SJCRH30 (cell line): Measurements from ENCODE around the gene TMEM25. TPM values are rescaled to one million over a fixed set of nuclear protein-coding genes. Genes with fewer than 3 reads are reported as not detected.

Experiments used
- DNase-seq, 2 experiments: peaks; one replicate each; pipeline ENCODE4 v3.0.0-alpha.2; 2015 to 2020
- H3K27ac ChIP-seq: fragments of 250-450 bp; sonication (Bioruptor Pico); 2 replicates; pipeline ENCODE4 v1.5.1; 2020; ENCODE audit warnings: mild to moderate bottlenecking, moderate library complexity
- H3K27me3 ChIP-seq: fragments of 250-450 bp; sonication (Bioruptor Pico); 2 replicates; pipeline ENCODE4 v1.5.1; 2020; ENCODE audit warnings: mild to moderate bottlenecking, moderate library complexity
- H3K36me3 ChIP-seq: fragments of 250-450 bp; sonication (Bioruptor Pico); 2 replicates; pipeline ENCODE4 v1.5.1; 2020; ENCODE audit warnings: mild to moderate bottlenecking, moderate library complexity
- H3K4me1 ChIP-seq: fragments of 250-450 bp; sonication (Bioruptor Pico); 2 replicates; pipeline ENCODE4 v1.5.1; 2020; ENCODE audit warnings: mild to moderate bottlenecking, moderate library complexity
- H3K4me3 ChIP-seq: fragments of 250-450 bp; sonication (Bioruptor Pico); 2 replicates; pipeline ENCODE4 v1.5.1; 2020; ENCODE audit warnings: mild to moderate bottlenecking, moderate library complexity
- H3K9me3 ChIP-seq: fragments of 250-450 bp; sonication (Bioruptor Pico); replicated peaks from 2 replicates; pipeline ENCODE4 v1.5.1; 2020; ENCODE audit warnings: mild to moderate bottlenecking, moderate library complexity
- total RNA-seq: library from RNA; depleted of rRNA; stranded (reverse); fragments of >200 nt; shearing (Covaris generic); gene quantifications from 2 replicates; pipeline ENCODE4 v1.2.3, GENCODE V29; 2014

TMEM25 gene
- total RNA-seq, 1 experiment from 2014 or later, result 8.5 TPM

GRCh38 chr11:118524757-118525470 lies 6.1 kb upstream of the TMEM25 start:
- H3K27ac ChIP-seq, result peak overlapping the region; percentile 49
- DNase-seq, result peak; percentile 71 to 79
- H3K4me1 ChIP-seq, result peaks cover 40% of the 10 kb centered on the region
- H3K4me3 ChIP-seq, result no peak overlapping the region
- peaks cover 10% of the 10 kb centered on the region; the same call in 1 of the 2 replicates for H3K36me3 ChIP-seq
- H3K27me3 ChIP-seq, result no peaks in the 10 kb centered on the region
- no peaks in the 10 kb centered on the region for H3K9me3 ChIP-seq

- no peaks in the 10 kb centered on the region for H3K27me3 ChIP-seq
- H3K4me1 ChIP-seq, result peaks cover 42% of the 10 kb centered on the region
- no peak for DNase-seq
- H3K27ac ChIP-seq, result no peak overlapping the region
- no peaks in the 10 kb centered on the region for H3K9me3 ChIP-seq
- peaks cover 2% of the 10 kb centered on the region; the same call in 1 of the 2 replicates for H3K36me3 ChIP-seq
- no peak overlapping the region for H3K4me3 ChIP-seq
These were observed 4.3 kb upstream of the TMEM25 start for GRCh38 chr11:118526688-118527087.

GRCh38 chr11:118527109-118527508 lies 3.9 kb upstream of the TMEM25 start, which contains the start of gene TTC36:
TSS of gene TTC36 (plus strand) at chr11:118527474. CDS start at chr11:118527495, 21 bp downstream.
- no peak within 1 kb of the TSS for H3K4me3 ChIP-seq
- no peak within 1 kb of the TSS for H3K27ac ChIP-seq
- H3K36me3 ChIP-seq, result peaks cover 2% of the 10 kb centered on the region; the same call in 1 of the 2 replicates
- no peaks in the 10 kb centered on the region for H3K9me3 ChIP-seq
- no peaks in the 10 kb centered on the region for H3K27me3 ChIP-seq
- DNase-seq, result no peak
- H3K4me1 ChIP-seq, result peaks cover 42% of the 10 kb centered on the region

GRCh38 chr11:118528511-118528910 lies 2.5 kb upstream of the TMEM25 start:
- H3K9me3 ChIP-seq, result no peaks in the 10 kb centered on the region
- DNase-seq, result no peak
- peaks cover 1% of the 10 kb centered on the region; the same call in 1 of the 2 replicates for H3K36me3 ChIP-seq
- no peak overlapping the region for H3K4me3 ChIP-seq
- no peaks in the 10 kb centered on the region for H3K27me3 ChIP-seq
- peaks cover 38% of the 10 kb centered on the region for H3K4me1 ChIP-seq
- no peak overlapping the region for H3K27ac ChIP-seq

GRCh38 chr11:118529584-118530175 lies 1.3 kb upstream of the TMEM25 start:
- Histone ChIP-seq H3K9me3 (no peaks in the 10 kb centered on the region), H3K27ac (peak overlapping the region; percentile 87), H3K27me3 (no peaks in the 10 kb centered on the region), H3K36me3 (no peaks in the 10 kb centered on the region), H3K4me1 (peaks cover 27% of the 10 kb centered on the region), H3K4me3 (peak overlapping the region; percentile 79)
- DNase-seq, result peak in 1 of 2 experiments; percentile 21

DNA sequence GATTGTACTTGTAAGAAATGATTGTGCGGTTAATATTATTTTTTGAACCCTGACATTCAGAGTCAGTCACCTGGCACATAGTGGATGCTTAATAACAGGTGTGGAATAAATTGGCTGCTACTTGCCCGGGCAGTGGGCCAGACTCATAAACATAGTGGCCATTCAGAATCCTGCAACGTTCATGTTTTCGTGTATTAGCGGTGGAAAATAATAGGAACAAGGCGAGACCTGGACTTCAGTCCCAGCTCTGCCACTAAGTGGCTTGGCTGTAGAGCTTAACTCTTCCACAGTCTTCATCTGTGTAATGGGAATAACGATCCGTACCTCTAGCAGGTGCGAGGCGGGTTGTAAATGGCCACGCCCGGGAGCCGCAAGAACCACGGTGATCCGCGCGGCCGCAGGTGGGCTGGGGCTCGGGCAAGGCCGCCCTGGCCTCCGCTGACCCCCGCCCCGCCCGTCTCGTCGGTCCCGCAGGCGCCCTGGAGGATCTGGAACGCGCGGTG lies 761 bp upstream of the TMEM25 start:
- H3K9me3 ChIP-seq, result no peaks in the 10 kb centered on the region
- peak; percentile 27 to 62 for DNase-seq
- no peaks in the 10 kb centered on the region for H3K36me3 ChIP-seq
- no peaks in the 10 kb centered on the region for H3K27me3 ChIP-seq
- peaks cover 21% of the 10 kb centered on the region for H3K4me1 ChIP-seq
- peak overlapping the region; percentile 87 for H3K27ac ChIP-seq
- H3K4me3 ChIP-seq, result peak overlapping the region; percentile 79

GRCh38 chr11:118531597-118532084 lies 649 bp downstream of the TMEM25 start:
- H3K27me3 ChIP-seq, result no peaks in the 10 kb centered on the region
- peak overlapping the region; percentile 79 for H3K4me3 ChIP-seq
- H3K36me3 ChIP-seq, result no peaks in the 10 kb centered on the region
- no peak overlapping the region for H3K27ac ChIP-seq
- no peak for DNase-seq
- H3K4me1 ChIP-seq, result peaks cover 11% of the 10 kb centered on the region
- H3K9me3 ChIP-seq, result no peaks in the 10 kb centered on the region

DNA sequence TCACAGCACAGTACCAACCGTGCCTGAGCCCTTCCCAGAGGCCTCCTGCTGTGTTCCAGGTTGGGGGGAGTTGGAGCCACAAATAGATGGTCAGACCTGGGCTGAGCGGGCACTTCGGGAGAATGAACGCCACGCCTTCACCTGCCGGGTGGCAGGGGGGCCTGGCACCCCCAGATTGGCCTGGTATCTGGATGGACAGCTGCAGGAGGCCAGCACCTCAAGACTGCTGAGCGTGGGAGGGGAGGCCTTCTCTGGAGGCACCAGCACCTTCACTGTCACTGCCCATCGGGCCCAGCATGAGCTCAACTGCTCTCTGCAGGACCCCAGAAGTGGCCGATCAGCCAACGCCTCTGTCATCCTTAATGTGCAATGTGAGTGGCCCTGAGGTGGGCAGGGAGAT lies 1.1 kb downstream of the TMEM25 start:
- no peak for DNase-seq
- peaks cover 11% of the 10 kb centered on the region for H3K4me1 ChIP-seq
- no peaks in the 10 kb centered on the region for H3K27me3 ChIP-seq
- no peaks in the 10 kb centered on the region for H3K9me3 ChIP-seq
- no peaks in the 10 kb centered on the region for H3K36me3 ChIP-seq
- H3K27ac ChIP-seq, result no peak overlapping the region
- H3K4me3 ChIP-seq, result no peak overlapping the region

GRCh38 chr11:118532852-118533768 lies 2.1 kb downstream of the TMEM25 start:
- DNase-seq, result no peak
- H3K36me3 ChIP-seq, result no peaks in the 10 kb centered on the region
- peaks cover 11% of the 10 kb centered on the region for H3K4me1 ChIP-seq
- no peak overlapping the region for H3K27ac ChIP-seq
- H3K9me3 ChIP-seq, result no peaks in the 10 kb centered on the region
- H3K4me3 ChIP-seq, result no peak overlapping the region
- no peaks in the 10 kb centered on the region for H3K27me3 ChIP-seq

- no peaks in the 10 kb centered on the region for H3K27me3 ChIP-seq
- no peak for DNase-seq
- H3K36me3 ChIP-seq, result no peaks in the 10 kb centered on the region
- no peak overlapping the region for H3K4me3 ChIP-seq
- no peak overlapping the region for H3K27ac ChIP-seq
- H3K9me3 ChIP-seq, result no peaks in the 10 kb centered on the region
- peaks cover 11% of the 10 kb centered on the region for H3K4me1 ChIP-seq
These were observed 3.1 kb downstream of the TMEM25 start for GRCh38 chr11:118533769-118534729.

DNA sequence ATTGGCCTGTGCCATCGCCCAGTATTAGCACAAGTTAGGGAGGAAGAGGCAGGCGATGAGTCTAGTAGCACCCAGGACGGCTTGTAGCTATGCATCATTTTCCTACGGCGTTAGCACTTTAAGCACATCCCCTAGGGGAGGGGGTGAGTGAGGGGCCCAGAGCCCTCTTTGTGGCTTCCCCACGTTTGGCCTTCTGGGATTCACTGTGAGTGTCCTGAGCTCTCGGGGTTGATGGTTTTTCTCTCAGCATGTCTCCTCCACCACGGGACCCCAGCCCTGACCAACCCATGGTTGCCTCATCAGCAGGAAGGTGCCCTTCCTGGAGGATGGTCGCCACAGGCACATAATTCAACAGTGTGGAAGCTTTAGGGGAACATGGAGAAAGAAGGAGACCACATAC lies 4.3 kb downstream of the TMEM25 start:
- no peak overlapping the region for H3K4me3 ChIP-seq
- no peaks in the 10 kb centered on the region for H3K27me3 ChIP-seq
- H3K36me3 ChIP-seq, result no peaks in the 10 kb centered on the region
- no peak overlapping the region for H3K27ac ChIP-seq
- no peaks in the 10 kb centered on the region for H3K4me1 ChIP-seq
- no peaks in the 10 kb centered on the region for H3K9me3 ChIP-seq
- DNase-seq, result no peak

DNA sequence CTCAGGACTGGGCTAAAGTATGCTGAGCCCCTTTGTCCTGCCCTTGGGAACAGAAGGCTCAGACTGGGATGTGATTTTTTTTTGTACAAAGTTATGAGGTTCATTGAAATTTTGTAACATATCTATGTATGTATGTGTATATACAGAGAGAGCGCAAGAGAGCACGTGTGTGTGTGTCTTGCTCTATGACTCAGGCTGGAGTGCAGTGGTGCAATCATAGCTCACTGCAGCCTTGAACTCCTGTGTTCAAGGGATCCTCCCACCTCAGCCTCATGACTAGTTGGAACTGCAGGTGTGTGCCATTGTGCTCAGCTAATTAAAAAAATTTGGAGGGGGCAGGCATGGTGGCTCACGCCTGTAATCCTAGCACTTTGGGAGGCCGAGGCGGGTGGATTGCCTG lies 5.7 kb downstream of the TMEM25 start:
- Histone ChIP-seq H3K27ac (no peak overlapping the region), H3K4me1 (no peaks in the 10 kb centered on the region), H3K9me3 (no peaks in the 10 kb centered on the region), H3K4me3 (no peak overlapping the region), H3K36me3 (no peaks in the 10 kb centered on the region), H3K27me3 (no peaks in the 10 kb centered on the region)
- no peak for DNase-seq

GRCh38 chr11:118537409-118537980 lies 6.5 kb downstream of the TMEM25 start:
- H3K27me3 ChIP-seq, result no peaks in the 10 kb centered on the region
- H3K4me3 ChIP-seq, result no peak overlapping the region
- no peak overlapping the region for H3K27ac ChIP-seq
- H3K9me3 ChIP-seq, result no peaks in the 10 kb centered on the region
- DNase-seq, result no peak
- H3K36me3 ChIP-seq, result no peaks in the 10 kb centered on the region
- H3K4me1 ChIP-seq, result no peaks in the 10 kb centered on the region
